IPS DF 6.9 (cell line): ENCODE measurements around the gene MPI.
"Not testable (repeated sequence)": the region's sequence is repeated elsewhere in the genome, so short reads cannot be mapped to it uniquely, and the experiment has no call there.

Experiments used
- DNase-seq: peaks from one replicate; pipeline ENCODE4 v3.0.0-alpha.2; 2013; ENCODE audit warnings: low read depth, low spot score
- H3K27ac ChIP-seq: one replicate; pipeline ENCODE4 v1.5.1; 2013; ENCODE audit warnings: low read length, control low read depth
- H3K27me3 ChIP-seq: 2 replicates; pipeline ENCODE4 v1.6.1; 2013; ENCODE audit warnings: mild to moderate bottlenecking, low read length; ENCODE audit not compliant: control insufficient read depth, insufficient read depth
- H3K36me3 ChIP-seq: 2 replicates; pipeline ENCODE4 v1.6.1; 2013; ENCODE audit warnings: low read length; ENCODE audit not compliant: control insufficient read depth, insufficient read depth
- H3K4me1 ChIP-seq: 2 replicates; pipeline ENCODE4 v1.6.1; 2013; ENCODE audit warnings: low read length; ENCODE audit not compliant: control insufficient read depth, insufficient read depth
- H3K4me3 ChIP-seq: 2 replicates; pipeline ENCODE4 v1.5.1; 2013; ENCODE audit warnings: mild to moderate bottlenecking, low read length
- H3K9me3 ChIP-seq: 2 replicates; pipeline ENCODE4 v1.6.1; 2013; ENCODE audit warnings: low read length, inconsistent platforms; ENCODE audit not compliant: control insufficient read depth, insufficient read depth
- WGBS: extraction: QIAGEN DNeasy Blood & Tissue Kit; methylation state at CpG from one replicate; pipeline ENCODE4 v1.1.7; 2013; ENCODE audit warnings: mixed read lengths, missing lambda C conversion rate; ENCODE audit not compliant: insufficient read length, insufficient coverage; 5-methylcytosine and 5-hydroxymethylcytosine counted together

MPI gene

DNA sequence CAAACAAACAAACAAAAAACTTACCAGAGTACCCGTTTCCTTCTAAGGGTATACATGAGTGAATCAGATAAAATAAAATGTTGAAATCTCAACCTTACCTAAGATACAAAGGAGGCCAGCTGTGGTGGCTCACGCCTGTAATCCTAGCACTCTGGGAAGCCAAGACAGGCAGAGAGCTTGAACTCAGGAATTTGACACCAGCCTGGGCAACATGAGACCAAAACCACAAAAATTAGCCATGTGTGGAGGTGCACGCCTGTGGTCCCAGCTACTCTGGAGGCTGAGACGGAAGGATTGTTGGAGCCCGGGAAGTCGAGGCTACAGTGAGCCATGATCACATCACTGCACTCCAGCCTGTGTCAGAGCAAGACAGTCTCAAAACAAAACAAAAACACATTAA is 27.8 kb downstream of the MPI start:
- no CpG with 5 or more reads among the region's 6 CpGs for WGBS
- no peak overlapping the region for H3K4me3 ChIP-seq
- peaks cover 8% of the 10 kb centered on the region; the same call in 1 of the 2 replicates for H3K36me3 ChIP-seq
- no peaks in the 10 kb centered on the region for H3K27me3 ChIP-seq
- no peak for DNase-seq
- H3K9me3 ChIP-seq = no peaks in the 10 kb centered on the region
- no peak overlapping the region for H3K27ac ChIP-seq
- H3K4me1 ChIP-seq = no peaks in the 10 kb centered on the region

DNA sequence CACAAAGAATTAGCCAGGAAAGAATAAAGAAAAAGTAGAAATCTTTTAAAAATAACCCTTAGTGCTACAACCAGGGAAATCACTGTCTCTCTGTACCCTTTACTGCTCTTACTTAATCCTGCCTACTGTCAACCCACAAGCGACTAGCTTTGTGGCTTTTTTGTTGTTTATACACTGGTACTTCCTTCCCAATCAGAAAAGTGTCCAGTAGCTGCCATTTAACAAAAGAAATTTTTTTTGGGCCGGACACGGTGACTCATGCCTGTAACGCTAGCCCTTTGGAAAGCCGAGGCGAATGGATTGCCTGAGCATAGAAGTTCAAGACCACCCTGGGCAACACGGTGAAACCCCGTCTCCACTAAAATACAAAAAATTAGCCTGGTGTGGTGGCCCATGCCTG is 30.6 kb downstream of the MPI start:
- WGBS = no CpG with 5 or more reads among the region's 8 CpGs

DNA sequence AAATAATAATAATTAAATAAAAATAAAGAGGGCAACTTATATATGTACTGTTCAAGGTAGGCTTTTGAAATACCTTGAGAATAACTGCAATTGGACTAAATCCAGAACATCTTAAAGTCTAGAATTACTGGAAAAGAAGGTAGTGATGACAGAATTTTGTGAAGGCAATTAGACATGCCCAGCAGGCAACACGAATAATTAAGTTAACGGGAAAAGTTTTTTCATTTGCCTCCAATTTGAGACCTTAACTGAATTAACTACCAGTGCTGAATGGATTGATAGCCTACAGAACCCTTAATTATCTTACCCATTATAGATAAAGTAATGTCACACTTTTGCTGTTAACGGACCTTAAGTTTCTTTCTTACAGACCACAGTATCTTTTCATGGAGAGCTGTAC is 34.7 kb downstream of the MPI start:
- no CpG with 5 or more reads among the region's 3 CpGs for WGBS
- Histone ChIP-seq H3K4me1 (no peaks in the 10 kb centered on the region), H3K4me3 (no peak overlapping the region), H3K27ac (no peak overlapping the region), H3K27me3 (no peaks in the 10 kb centered on the region), H3K9me3 (no peaks in the 10 kb centered on the region), H3K36me3 (peaks cover 12% of the 10 kb centered on the region)
- no peak for DNase-seq

More for the DNA sequence above, 30.6 kb downstream of the MPI start:
- no peak overlapping the region for H3K4me3 ChIP-seq
- no peak overlapping the region for H3K27ac ChIP-seq
- peaks cover 8% of the 10 kb centered on the region; the same call in 1 of the 2 replicates for H3K36me3 ChIP-seq
- no peaks in the 10 kb centered on the region for H3K4me1 ChIP-seq
- H3K9me3 ChIP-seq = no peaks in the 10 kb centered on the region
- DNase-seq = no peak
- no peaks in the 10 kb centered on the region for H3K27me3 ChIP-seq

DNA sequence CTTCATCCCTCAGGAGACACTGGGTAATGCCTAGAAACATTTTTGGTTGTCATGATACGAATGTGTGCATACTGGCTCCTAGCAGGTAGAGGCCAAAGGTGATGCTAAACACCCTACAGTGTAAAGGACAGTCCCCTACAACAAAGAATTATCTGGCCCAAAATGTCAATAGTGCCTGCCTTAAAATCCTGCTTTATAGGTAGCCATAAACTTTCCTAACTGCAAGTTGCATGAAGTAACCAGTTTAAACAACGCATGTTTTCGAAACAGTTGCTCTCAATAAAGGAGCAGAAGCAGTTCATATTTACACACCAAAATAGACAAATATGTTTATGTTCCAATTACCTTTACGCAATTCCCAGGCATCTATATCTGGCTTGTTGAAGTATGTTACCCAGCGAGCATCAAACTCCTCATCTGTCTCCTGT is 38.9 kb downstream of the MPI start:
- no peaks in the 10 kb centered on the region for H3K9me3 ChIP-seq
- no peaks in the 10 kb centered on the region for H3K4me1 ChIP-seq
- H3K36me3 ChIP-seq = peaks cover 14% of the 10 kb centered on the region
- H3K27ac ChIP-seq = no peak overlapping the region
- no peaks in the 10 kb centered on the region for H3K27me3 ChIP-seq
- WGBS = no CpG with 5 or more reads among the region's 5 CpGs
- DNase-seq = no peak
- no peak overlapping the region for H3K4me3 ChIP-seq

DNA sequence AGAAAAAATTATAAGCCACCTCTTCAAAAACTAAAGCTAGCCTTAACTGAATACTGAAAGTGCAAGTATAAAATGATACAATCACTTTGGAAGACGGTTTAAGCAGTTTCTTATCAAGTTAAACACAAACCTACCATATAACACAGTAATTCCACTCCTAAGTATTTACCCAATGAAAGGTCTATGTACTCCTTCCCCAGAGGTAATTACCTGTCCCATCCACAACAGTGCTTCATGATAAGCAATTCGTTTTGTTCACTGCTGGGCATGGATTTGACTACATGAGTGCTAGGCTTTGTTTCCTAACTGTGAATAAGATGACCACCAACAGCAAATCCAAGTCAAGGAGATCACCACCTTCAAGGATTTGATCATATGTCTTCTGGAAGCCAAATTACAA is 43.7 kb downstream of the MPI start:
- H3K27ac ChIP-seq = no peak overlapping the region
- no CpG with 5 or more reads among the region's 2 CpGs for WGBS

GRCh38 chr15:74935193-74935592 is 45.4 kb downstream of the MPI start:
- H3K4me1 ChIP-seq, H3K27me3 ChIP-seq, H3K36me3 ChIP-seq, DNase-seq, H3K4me3 ChIP-seq, H3K27ac ChIP-seq, H3K9me3 ChIP-seq: not testable (repeated sequence)
- no CpG with 5 or more reads among the region's 3 CpGs for WGBS

More for the DNA sequence above, 43.7 kb downstream of the MPI start:
- Histone ChIP-seq H3K36me3 (peaks cover 10% of the 10 kb centered on the region; the same call in 1 of the 2 replicates), H3K9me3 (no peaks in the 10 kb centered on the region), H3K4me3 (no peak overlapping the region), H3K27me3 (no peaks in the 10 kb centered on the region), H3K4me1 (no peaks in the 10 kb centered on the region)
- no peak for DNase-seq

GRCh38 chr15:74937272-74937589 is 47.4 kb downstream of the MPI start:
- Histone ChIP-seq H3K27ac (no peak overlapping the region), H3K27me3 (no peaks in the 10 kb centered on the region), H3K36me3 (no peaks in the 10 kb centered on the region; the same call in 1 of the 2 replicates), H3K4me1 (no peaks in the 10 kb centered on the region), H3K4me3 (peak overlapping the region; percentile 93), H3K9me3 (no peaks in the 10 kb centered on the region)
- WGBS = no CpG with 5 or more reads among the region's 18 CpGs
- no peak for DNase-seq

DNA sequence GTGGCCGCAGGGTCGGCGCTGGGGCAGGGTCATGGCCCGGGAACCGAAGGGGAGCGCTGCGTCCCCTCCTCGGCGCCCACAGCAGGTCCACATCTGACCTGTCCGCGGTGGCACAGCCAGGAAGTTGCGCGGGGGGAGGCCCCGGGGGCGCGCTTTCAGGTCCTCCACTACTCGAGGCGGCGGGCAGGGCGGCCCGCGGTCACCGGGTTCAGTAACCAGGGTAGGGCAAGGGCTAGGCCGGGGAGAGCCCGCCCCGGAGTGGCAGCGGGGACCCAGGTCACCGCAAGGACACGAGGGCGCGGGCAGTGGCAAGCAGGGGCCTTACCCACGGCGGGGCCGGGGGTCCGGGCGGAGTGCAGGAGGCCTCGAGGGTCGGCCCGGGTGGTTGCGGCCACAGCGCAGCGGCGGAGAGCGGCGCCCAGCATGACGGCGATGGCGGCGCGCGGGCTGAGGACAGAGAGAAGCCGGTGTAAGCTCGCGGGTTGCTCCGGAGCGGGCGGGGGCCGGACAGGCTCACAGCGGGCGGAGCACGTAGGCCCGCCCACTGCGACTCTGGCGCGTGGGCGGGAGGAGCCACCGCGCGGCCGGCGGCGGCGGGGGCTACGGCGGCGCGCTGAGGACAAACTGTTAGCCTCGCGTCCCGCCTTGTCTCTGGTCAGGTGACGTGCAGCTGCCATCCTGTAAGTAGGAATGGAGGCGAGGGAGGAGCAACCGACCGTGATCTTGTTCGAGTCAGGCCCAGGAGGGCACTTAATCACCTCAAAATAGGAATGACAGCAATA is 47.9 kb downstream of the MPI start, which contains the start of gene COX5A:
COX5A (minus strand) TSS at position 484 of the 782 bp plus-strand sequence; CDS start at position 425, 59 bp downstream.
- DNase-seq = no peak
- no peaks in the 10 kb centered on the region for H3K4me1 ChIP-seq
- peak within 1 kb of the TSS; percentile 93 for H3K4me3 ChIP-seq
- H3K36me3 ChIP-seq = no peaks in the 10 kb centered on the region; the same call in 1 of the 2 replicates
- no peaks in the 10 kb centered on the region for H3K9me3 ChIP-seq
- H3K27me3 ChIP-seq = no peaks in the 10 kb centered on the region
- no CpG with 5 or more reads among the region's 85 CpGs for whole genome bisulfite sequencing
- H3K27ac ChIP-seq = no peak within 1 kb of the TSS

DNA sequence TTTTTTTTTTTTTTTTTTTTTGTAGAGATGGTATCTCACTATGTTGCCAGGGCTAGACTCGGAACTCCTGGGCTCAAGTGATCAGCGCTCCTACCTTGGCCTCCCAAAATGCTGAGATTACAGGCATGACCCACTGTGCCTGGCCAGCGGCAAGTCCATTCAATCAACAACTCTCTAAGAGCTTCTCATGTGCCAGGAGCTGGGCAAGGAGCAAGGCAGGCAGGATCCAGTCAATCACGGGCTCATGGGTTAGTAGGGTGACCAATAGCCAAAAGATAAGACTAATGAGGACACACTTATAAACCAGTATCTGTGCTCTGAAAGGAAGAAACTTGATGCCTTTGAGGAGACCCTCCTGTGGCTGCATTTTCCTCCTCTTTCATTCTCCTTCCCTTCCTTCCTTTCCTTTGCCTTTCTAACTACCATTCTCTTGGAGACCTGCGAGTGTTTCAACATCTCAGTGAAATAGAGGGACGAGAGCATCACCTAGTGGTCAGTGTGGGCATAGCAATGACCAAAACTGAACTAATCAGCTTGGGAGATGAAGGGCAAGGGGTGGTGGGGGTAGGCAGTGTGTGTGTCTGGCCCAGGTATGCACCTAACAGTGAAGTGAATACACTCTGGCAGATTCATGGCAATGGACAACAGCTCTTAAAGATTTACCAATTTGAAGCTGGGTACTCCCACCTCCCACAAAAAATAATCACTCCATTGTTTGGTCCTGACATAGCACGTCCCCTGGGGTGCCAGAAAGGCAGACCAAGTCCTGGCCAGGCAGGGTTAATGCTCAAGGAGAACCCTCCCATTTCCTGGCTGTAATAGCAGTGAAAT is 60.5 kb downstream of the MPI start:
- H3K9me3 ChIP-seq = no peaks in the 10 kb centered on the region
- WGBS = no CpG with 5 or more reads among the region's 7 CpGs
- peaks cover 9% of the 10 kb centered on the region for H3K4me1 ChIP-seq
- no peak overlapping the region for H3K27ac ChIP-seq
- H3K27me3 ChIP-seq = peaks cover 1% of the 10 kb centered on the region; the same call in 1 of the 2 replicates
- peak; percentile 92 for DNase-seq
- H3K36me3 ChIP-seq = no peaks in the 10 kb centered on the region
- H3K4me3 ChIP-seq = no peak overlapping the region

DNA sequence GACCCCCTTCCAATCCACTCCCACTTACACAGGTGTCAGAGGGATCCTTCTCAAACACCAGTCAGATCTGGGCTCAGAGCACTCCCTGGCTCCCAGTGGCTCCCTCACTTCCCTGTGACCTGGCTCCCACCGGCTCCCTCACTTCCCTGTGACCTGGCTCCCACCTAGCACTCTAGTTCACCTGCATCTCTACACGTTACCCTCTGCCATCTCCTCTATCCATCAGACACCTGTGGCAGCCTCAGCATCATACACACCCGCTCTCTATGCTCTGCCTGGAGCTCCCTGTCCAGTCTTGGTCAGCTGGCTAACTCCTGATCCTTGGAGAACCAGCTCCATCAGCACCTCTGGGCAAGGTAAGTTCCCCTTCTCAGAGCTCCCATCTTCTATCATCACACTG is 61.2 kb downstream of the MPI start:
- no peaks in the 10 kb centered on the region for H3K36me3 ChIP-seq
- H3K27me3 ChIP-seq = peaks cover 6% of the 10 kb centered on the region; the same call in 1 of the 2 replicates
- peaks cover 9% of the 10 kb centered on the region for H3K4me1 ChIP-seq
- H3K4me3 ChIP-seq = no peak overlapping the region
- no CpG with 5 or more reads among the region's 3 CpGs for WGBS
- DNase-seq = no peak
- no peak overlapping the region for H3K27ac ChIP-seq
- H3K9me3 ChIP-seq = no peaks in the 10 kb centered on the region
